ENCODE results near the gene BCAS3. TPM values are rescaled to one million over a fixed set of nuclear protein-coding genes. Genes with fewer than 3 reads are reported as not detected.

Gene BCAS3
- total RNA-seq, 1 experiment from 2014 or later = 14.4 TPM

GRCh38 chr17:61238455-61238933 lies 560.8 kb downstream of the BCAS3 start:
- CTCF ChIA-PET = no interaction called here

GRCh38 chr17:61239327-61239726 lies 561.7 kb downstream of the BCAS3 start:
- intact Hi-C loops (cut with micrococcal nuclease; ENCODE audit: unreplicated experiment) = no loop called here
- no TSS peak for BruUV-seq (replicated peaks)
- no peak overlapping the region for H3K4me3 ChIP-seq (ENCODE audit: low read depth, low read length, poor library complexity, severe bottlenecking)
- no peaks in the 10 kb centered on the region for H3K36me3 ChIP-seq (ENCODE audit: insufficient read depth, low read length, poor library complexity, severe bottlenecking)
- POLR2A ChIA-PET (ENCODE audit: low non-redundant PET) = no interaction called here
- CTCF ChIA-PET = no interaction called here
- H3K9me3 ChIP-seq (ENCODE audit: low read depth, low read length, poor library complexity, severe bottlenecking) = no peaks in the 10 kb centered on the region
- DNase-seq (ENCODE audit: low spot score) = no peak
- TF ChIP-seq EZH2 (IDR thresholded peaks at IDR 0.05; ENCODE audit: borderline replicate concordance, low read depth, low read length, poor library complexity, severe bottlenecking) = no peak
- TF ChIP-seq CTCF (conservative IDR thresholded peaks at IDR 0.05; ENCODE audit: low read depth, low read length) = no peak
- H3K27me3 ChIP-seq (replicated peaks; ENCODE audit: insufficient read depth, low read depth, low read length, poor library complexity) = no peaks in the 10 kb centered on the region
- no peaks in the 10 kb centered on the region for H3K4me1 ChIP-seq (ENCODE audit: insufficient read depth, low read length, poor library complexity, severe bottlenecking)
- H3K27ac ChIP-seq (ENCODE audit: low read depth, low read length, poor library complexity, severe bottlenecking) = no peak overlapping the region

More at GRCh38 chr17:61238455-61238933, 560.8 kb downstream of the BCAS3 start:
- Histone ChIP-seq H3K36me3 (ENCODE audit: insufficient read depth, low read length, poor library complexity, severe bottlenecking) (no peaks in the 10 kb centered on the region), H3K4me1 (ENCODE audit: insufficient read depth, low read length, poor library complexity, severe bottlenecking) (no peaks in the 10 kb centered on the region), H3K27ac (ENCODE audit: low read depth, low read length, poor library complexity, severe bottlenecking) (no peak overlapping the region), H3K9me3 (ENCODE audit: low read depth, low read length, poor library complexity, severe bottlenecking) (no peaks in the 10 kb centered on the region), H3K27me3 (replicated peaks; ENCODE audit: insufficient read depth, low read depth, low read length, poor library complexity) (no peaks in the 10 kb centered on the region), H3K4me3 (ENCODE audit: low read depth, low read length, poor library complexity, severe bottlenecking) (no peak overlapping the region)
- no peak for DNase-seq (ENCODE audit: low spot score)
- POLR2A ChIA-PET (ENCODE audit: low non-redundant PET) = no interaction called here
- TF ChIP-seq EZH2 (IDR thresholded peaks at IDR 0.05; ENCODE audit: borderline replicate concordance, low read depth, low read length, poor library complexity, severe bottlenecking) = no peak
- TF ChIP-seq CTCF (conservative IDR thresholded peaks at IDR 0.05; ENCODE audit: low read depth, low read length) = no peak
- BruUV-seq (replicated peaks) = no TSS peak
- intact Hi-C loops (cut with micrococcal nuclease; ENCODE audit: unreplicated experiment) = no loop called here

- H3K9me3 ChIP-seq (ENCODE audit: low read depth, low read length, poor library complexity, severe bottlenecking) = no peaks in the 10 kb centered on the region
- no peak overlapping the region for H3K4me3 ChIP-seq (ENCODE audit: low read depth, low read length, poor library complexity, severe bottlenecking)
- no peaks in the 10 kb centered on the region for H3K27me3 ChIP-seq (replicated peaks; ENCODE audit: insufficient read depth, low read depth, low read length, poor library complexity)
- CTCF ChIA-PET = no interaction called here
- TF ChIP-seq CTCF (conservative IDR thresholded peaks at IDR 0.05; ENCODE audit: low read depth, low read length) (no peak), EZH2 (IDR thresholded peaks at IDR 0.05; ENCODE audit: borderline replicate concordance, low read depth, low read length, poor library complexity, severe bottlenecking) (no peak)
- intact Hi-C loops (cut with micrococcal nuclease; ENCODE audit: unreplicated experiment) = no loop called here
- POLR2A ChIA-PET (ENCODE audit: low non-redundant PET) = no interaction called here
- no peak overlapping the region for H3K27ac ChIP-seq (ENCODE audit: low read depth, low read length, poor library complexity, severe bottlenecking)
- no peaks in the 10 kb centered on the region for H3K36me3 ChIP-seq (ENCODE audit: insufficient read depth, low read length, poor library complexity, severe bottlenecking)
- BruUV-seq (replicated peaks) = no TSS peak
- no peak for DNase-seq (ENCODE audit: low spot score)
- no peaks in the 10 kb centered on the region for H3K4me1 ChIP-seq (ENCODE audit: insufficient read depth, low read length, poor library complexity, severe bottlenecking)
These were observed 562.3 kb downstream of the BCAS3 start for GRCh38 chr17:61239953-61240352.

Data from A673 (cell line).